Ectodermal cell (in vitro differentiated cells): Measurements from ENCODE around the gene CFAP43. TPM values are rescaled to one million over a fixed set of nuclear protein-coding genes. Genes with fewer than 3 reads are reported as not detected.

Source experiments
- H3K27ac ChIP-seq: 2 replicates; pipeline ENCODE4 v1.7.0; 2013; ENCODE audit warnings: mild to moderate bottlenecking, low read depth, low read length; ENCODE audit not compliant: insufficient read depth, poor library complexity, severe bottlenecking
- H3K27me3 ChIP-seq: 2 replicates; pipeline ENCODE4 v1.7.0; 2013; ENCODE audit warnings: mild to moderate bottlenecking, low read length; ENCODE audit not compliant: insufficient read depth, control insufficient read depth, poor library complexity, severe bottlenecking
- H3K36me3 ChIP-seq: one replicate; pipeline ENCODE4 v1.7.0; 2013; ENCODE audit warnings: low read length; ENCODE audit not compliant: control insufficient read depth, insufficient read depth
- H3K4me1 ChIP-seq: one replicate; pipeline ENCODE4 v1.7.0; 2013; ENCODE audit warnings: low read length; ENCODE audit not compliant: control insufficient read depth, insufficient read depth
- H3K4me3 ChIP-seq: 2 replicates; pipeline ENCODE4 v1.7.0; 2013; ENCODE audit warnings: low read depth, low read length, control low read depth; ENCODE audit not compliant: insufficient read depth
- H3K9me3 ChIP-seq: 2 replicates; pipeline ENCODE4 v1.7.0; 2013; ENCODE audit warnings: mild to moderate bottlenecking, low read length, moderate library complexity; ENCODE audit not compliant: control insufficient read depth
- WGBS, 2 experiments: methylation state at CpG; one replicate each; pipeline ENCODE4 v1.1.7; 2013; ENCODE audit warnings: missing lambda C conversion rate in 2 of 2; 5-methylcytosine and 5-hydroxymethylcytosine counted together
- polyA plus RNA-seq, 4 experiments: library from polyadenylated mRNA; stranded (reverse); fragments of 50-300 nt; gene quantifications; one replicate each; pipeline ENCODE4 v1.2.3, GENCODE V29; 2013

Gene CFAP43, protein sequence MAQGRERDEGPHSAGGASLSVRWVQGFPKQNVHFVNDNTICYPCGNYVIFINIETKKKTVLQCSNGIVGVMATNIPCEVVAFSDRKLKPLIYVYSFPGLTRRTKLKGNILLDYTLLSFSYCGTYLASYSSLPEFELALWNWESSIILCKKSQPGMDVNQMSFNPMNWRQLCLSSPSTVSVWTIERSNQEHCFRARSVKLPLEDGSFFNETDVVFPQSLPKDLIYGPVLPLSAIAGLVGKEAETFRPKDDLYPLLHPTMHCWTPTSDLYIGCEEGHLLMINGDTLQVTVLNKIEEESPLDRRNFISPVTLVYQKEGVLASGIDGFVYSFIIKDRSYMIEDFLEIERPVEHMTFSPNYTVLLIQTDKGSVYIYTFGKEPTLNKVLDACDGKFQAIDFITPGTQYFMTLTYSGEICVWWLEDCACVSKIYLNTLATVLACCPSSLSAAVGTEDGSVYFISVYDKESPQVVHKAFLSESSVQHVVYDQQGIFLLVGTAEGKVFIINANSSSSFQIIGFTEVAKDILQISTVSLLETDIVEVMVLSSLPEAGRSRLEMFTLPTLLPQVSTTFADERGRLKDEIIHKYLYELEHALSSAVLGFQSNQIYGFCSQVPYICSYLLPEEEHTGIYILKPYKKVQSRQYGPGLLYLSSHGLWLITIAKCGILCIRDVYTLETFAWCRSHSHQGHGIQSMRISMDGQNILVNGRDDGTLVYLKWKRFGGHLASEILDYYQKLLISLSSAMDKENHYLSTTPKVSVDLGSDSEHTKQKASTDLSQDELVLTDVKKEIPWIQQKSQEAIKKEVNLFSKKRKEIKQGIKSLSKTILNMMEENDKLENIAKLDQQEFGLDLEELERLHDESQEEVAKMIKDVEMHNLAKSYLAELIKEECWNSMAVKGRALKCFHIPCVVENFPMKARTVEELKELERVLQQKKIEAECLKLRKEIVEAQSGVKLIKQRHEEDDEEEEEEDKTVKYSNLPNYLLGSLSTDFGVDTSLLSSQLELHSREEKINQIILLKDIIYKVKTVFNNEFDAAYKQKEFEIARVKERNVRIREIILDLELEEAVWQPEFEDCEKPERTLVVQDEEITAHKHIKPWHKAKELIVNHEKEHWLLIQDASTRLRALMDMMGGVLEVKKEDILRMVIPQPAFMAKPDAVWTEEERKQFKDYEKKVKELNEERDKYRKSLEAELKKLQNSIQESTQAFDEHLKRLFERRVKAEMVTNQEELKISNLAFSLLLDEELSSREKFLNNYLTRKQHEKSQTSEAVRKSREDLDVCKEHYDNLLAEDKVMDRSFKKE (N-terminal part only)
- polyA plus RNA-seq (2013, experiment 1 of 4): 1.9 TPM
- 3.3 TPM for polyA plus RNA-seq (2013, experiment 2 of 4)
- 1.5 TPM for polyA plus RNA-seq (2013, experiment 3 of 4)
- 1.7 TPM for polyA plus RNA-seq (2013, experiment 4 of 4)

GRCh38 chr10:104231784-104232612 lies at the start of gene CFAP43:
Gene CFAP43 (minus strand): TSS chr10:104232364. CDS start chr10:104232246, 118 bp downstream.
- no peaks in the 10 kb centered on the region for H3K4me1 ChIP-seq
- peak within 1 kb of the TSS; percentile 73 for H3K4me3 ChIP-seq
- 0% methylated on average over 60 of the region's 60 CpGs for WGBS, 2 experiments
- H3K9me3 ChIP-seq: no peaks in the 10 kb centered on the region
- H3K36me3 ChIP-seq: no peaks in the 10 kb centered on the region
- H3K27ac ChIP-seq: no peak within 1 kb of the TSS
- H3K27me3 ChIP-seq: peaks cover 11% of the 10 kb centered on the region

DNA sequence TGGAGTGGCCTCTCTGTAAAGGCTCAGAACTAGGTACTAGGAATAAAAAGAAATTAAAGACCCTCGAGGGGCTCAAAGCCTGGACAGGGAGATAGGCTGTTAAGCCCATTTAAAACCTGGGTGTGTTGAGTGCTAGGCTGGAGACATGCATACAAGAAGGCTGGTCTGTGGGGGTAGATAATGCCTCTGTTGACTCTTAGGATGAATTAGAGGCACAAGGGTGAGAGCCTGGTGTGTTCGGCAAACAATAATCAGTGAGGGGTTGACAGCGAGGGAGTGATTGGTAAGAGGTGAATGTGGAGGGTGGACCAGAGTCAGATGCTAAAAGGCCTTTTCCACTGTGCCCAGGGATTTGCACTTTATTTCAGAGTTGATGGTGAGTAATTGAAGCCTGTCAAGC lies 49.5 kb upstream of the CFAP43 start:
- WGBS, 2 experiments: 77 to 80% methylated on average over 3 of the region's 3 CpGs
- Histone ChIP-seq H3K4me3 (no peak overlapping the region), H3K4me1 (no peaks in the 10 kb centered on the region), H3K27ac (no peak overlapping the region), H3K27me3 (no peaks in the 10 kb centered on the region), H3K9me3 (no peaks in the 10 kb centered on the region), H3K36me3 (no peaks in the 10 kb centered on the region)

GRCh38 chr10:104279550-104280259 lies 47.5 kb upstream of the CFAP43 start:
- Histone ChIP-seq H3K9me3 (no peaks in the 10 kb centered on the region), H3K4me3 (no peak overlapping the region), H3K27me3 (peaks cover 8% of the 10 kb centered on the region), H3K36me3 (no peaks in the 10 kb centered on the region), H3K4me1 (no peaks in the 10 kb centered on the region), H3K27ac (no peak overlapping the region)
- WGBS, 2 experiments: 93 to 98% methylated on average over 3 of the region's 3 CpGs

- no peaks in the 10 kb centered on the region for H3K36me3 ChIP-seq
- WGBS, 2 experiments: 89% methylated on average over 2 of the region's 2 CpGs; no CpG with 5 or more reads in 1 of the 2 experiments
- no peak overlapping the region for H3K4me3 ChIP-seq
- H3K27ac ChIP-seq: no peak overlapping the region
- peaks cover 14% of the 10 kb centered on the region for H3K27me3 ChIP-seq
- H3K9me3 ChIP-seq: no peaks in the 10 kb centered on the region
- H3K4me1 ChIP-seq: no peaks in the 10 kb centered on the region
Measured at GRCh38 chr10:104277785-104278184, 45.6 kb upstream of the CFAP43 start.

DNA sequence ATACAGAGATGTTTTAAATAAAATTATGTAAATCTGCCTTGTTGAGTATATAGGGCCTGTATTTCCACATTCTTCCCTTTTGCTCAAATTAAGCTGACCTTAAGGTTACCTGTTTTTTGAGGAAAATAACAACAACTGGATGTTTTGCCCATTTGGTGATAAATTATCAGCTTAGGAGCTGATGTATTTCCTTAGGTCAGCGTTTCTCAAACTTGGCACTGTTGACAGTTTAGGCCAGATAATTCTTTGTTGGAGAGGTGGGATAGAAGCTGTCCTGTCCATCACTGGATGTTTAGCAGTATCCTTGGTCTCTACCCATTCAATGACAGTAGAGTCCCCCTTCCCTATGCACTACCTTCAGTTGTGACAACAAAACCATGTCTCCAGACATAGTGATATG lies 44.0 kb upstream of the CFAP43 start:
- H3K27ac ChIP-seq: no peak overlapping the region

GRCh38 chr10:104274762-104275721 lies 42.9 kb upstream of the CFAP43 start:
- Histone ChIP-seq H3K27ac (no peak overlapping the region), H3K4me3 (peak overlapping the region; percentile 35)
- 47 to 48% methylated on average over 42 of the region's 42 CpGs for WGBS, 2 experiments

More for the DNA sequence above, 44.0 kb upstream of the CFAP43 start:
- Histone ChIP-seq H3K4me3 (no peak overlapping the region), H3K36me3 (no peaks in the 10 kb centered on the region), H3K9me3 (no peaks in the 10 kb centered on the region), H3K4me1 (no peaks in the 10 kb centered on the region), H3K27me3 (peaks cover 14% of the 10 kb centered on the region)
- 87 to 89% methylated on average over 1 of the region's 1 CpG for WGBS, 2 experiments

DNA sequence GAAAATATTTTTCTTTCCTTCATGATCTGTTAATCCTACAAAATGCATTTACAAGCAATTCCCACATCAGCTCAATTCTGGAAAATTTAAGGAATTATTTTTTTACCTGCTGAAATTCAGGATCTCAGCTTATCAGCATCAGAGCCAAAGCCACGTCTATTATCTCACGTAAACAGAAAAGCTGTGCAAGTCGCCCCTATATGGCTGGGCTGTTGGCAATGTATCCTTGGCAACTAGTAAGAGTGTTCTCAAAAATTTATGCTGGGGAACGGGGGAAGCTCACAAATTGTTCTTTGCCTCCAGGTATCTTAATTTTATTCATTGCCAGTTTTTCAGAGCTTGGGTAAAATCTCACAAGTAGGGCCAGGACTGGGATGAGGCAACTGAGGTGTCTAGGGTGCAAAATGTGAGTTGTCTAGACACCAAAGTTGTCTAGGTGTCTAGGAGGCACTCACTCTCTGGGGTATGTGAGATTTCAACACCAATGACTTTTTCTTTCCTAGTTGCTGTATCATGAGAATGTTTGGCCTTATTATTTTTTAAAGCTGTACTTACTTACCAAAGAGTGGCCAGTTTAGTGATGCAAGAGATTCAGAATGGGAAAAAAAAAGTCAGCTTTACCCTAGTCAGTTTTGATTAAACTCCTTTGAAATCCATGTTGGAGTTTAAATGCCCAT lies 41.9 kb upstream of the CFAP43 start:
- Histone ChIP-seq H3K27me3 (peaks cover 14% of the 10 kb centered on the region), H3K9me3 (no peaks in the 10 kb centered on the region), H3K36me3 (no peaks in the 10 kb centered on the region), H3K4me3 (no peak overlapping the region), H3K27ac (no peak overlapping the region), H3K4me1 (no peaks in the 10 kb centered on the region)
- WGBS, 2 experiments: 92 to 93% methylated on average over 4 of the region's 4 CpGs

More at GRCh38 chr10:104274762-104275721, 42.9 kb upstream of the CFAP43 start:
- H3K4me1 ChIP-seq: no peaks in the 10 kb centered on the region
- no peaks in the 10 kb centered on the region for H3K9me3 ChIP-seq
- no peaks in the 10 kb centered on the region for H3K36me3 ChIP-seq
- H3K27me3 ChIP-seq: peaks cover 14% of the 10 kb centered on the region

DNA sequence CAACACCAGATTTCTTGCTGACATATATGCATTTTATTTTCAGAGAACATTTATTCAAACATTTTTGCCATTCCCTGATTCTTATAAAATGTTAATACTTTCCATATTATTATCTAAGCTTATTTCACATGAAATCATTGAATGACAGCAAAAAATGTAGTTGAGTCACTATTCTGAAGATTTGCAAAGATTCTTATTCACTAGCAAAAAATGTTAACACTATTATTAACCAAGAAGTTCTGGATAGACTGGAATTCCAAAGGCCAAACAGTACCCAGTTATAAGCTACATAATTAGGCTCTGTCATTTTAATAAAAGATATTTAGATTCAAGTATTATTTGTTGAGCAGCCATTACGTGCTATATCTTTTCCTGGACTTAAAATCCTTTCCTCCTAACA lies 41.1 kb upstream of the CFAP43 start:
- Histone ChIP-seq H3K4me3 (no peak overlapping the region), H3K4me1 (no peaks in the 10 kb centered on the region), H3K27ac (no peak overlapping the region), H3K27me3 (peaks cover 14% of the 10 kb centered on the region), H3K36me3 (no peaks in the 10 kb centered on the region), H3K9me3 (no peaks in the 10 kb centered on the region)
- whole genome bisulfite sequencing, 2 experiments: 83 to 100% methylated on average over 1 of the region's 1 CpG
